HL-60 (cell line): ENCODE measurements around the gene NEDD4L.

Experiments used
- DNase-seq, 2 experiments: peaks; one replicate each; pipeline ENCODE4 v3.0.0-alpha.2; 2010 to 2020; ENCODE audit warnings: low read depth in 1 of 2, low spot score in 1 of 2
- H3K27ac ChIP-seq: fragments of 250-450 bp; sonication (Bioruptor Pico); replicated peaks from 2 replicates; pipeline ENCODE4 v1.5.1; 2020; ENCODE audit warnings: mild to moderate bottlenecking, moderate library complexity
- H3K27me3 ChIP-seq: fragments of 250-450 bp; sonication (Bioruptor Pico); 2 replicates; pipeline ENCODE4 v1.5.1; 2021; ENCODE audit warnings: mild to moderate bottlenecking, moderate library complexity; ENCODE audit not compliant: insufficient read depth, poor library complexity, severe bottlenecking
- H3K4me3 ChIP-seq: replicated peaks from 2 replicates; pipeline ENCODE4 v1.5.1; 2011; ENCODE audit warnings: mild to moderate bottlenecking, control low read depth, low read length; ENCODE audit not compliant: insufficient read depth
- CTCF ChIP-seq: IDR thresholded peaks from one replicate; pipeline ENCODE4 v1.5.1; 2011; ENCODE audit warnings: low read length, control low read depth, inconsistent platforms; ENCODE audit not compliant: insufficient read depth
- GABPA ChIP-seq: IDR thresholded peaks from 2 replicates; pipeline ENCODE4 v1.6.1; 2012; ENCODE audit warnings: low read depth
- POLR2AphosphoS5 ChIP-seq: IDR thresholded peaks from 2 replicates; pipeline ENCODE4 v1.6.1; 2012; ENCODE audit warnings: low read depth
- REST ChIP-seq: IDR thresholded peaks from 2 replicates; pipeline ENCODE4 v1.6.1; 2012; ENCODE audit warnings: low read depth; ENCODE audit not compliant: insufficient replicate concordance
- SPI1 ChIP-seq: IDR thresholded peaks from 2 replicates; pipeline ENCODE4 v1.6.1; 2012; ENCODE audit warnings: low read depth, mild to moderate bottlenecking, borderline replicate concordance

The NEDD4L gene

GRCh38 chr18:58338141-58338540, 294.1 kb downstream of the NEDD4L start:
- TF ChIP-seq SPI1 (no peak), POLR2AphosphoS5 (no peak), REST (no peak), CTCF (no peak), GABPA (no peak)
- peaks cover 14% of the 10 kb centered on the region for H3K27me3 ChIP-seq
- no peak overlapping the region for H3K4me3 ChIP-seq
- no peak overlapping the region for H3K27ac ChIP-seq
- no peak for DNase-seq

- no peak overlapping the region for H3K27ac ChIP-seq
- no peak for DNase-seq
- TF ChIP-seq REST = no peak
- TF ChIP-seq CTCF = no peak
- no peak for TF ChIP-seq SPI1
- TF ChIP-seq GABPA = no peak
- no peak for TF ChIP-seq POLR2AphosphoS5
- H3K4me3 ChIP-seq = no peak overlapping the region
- H3K27me3 ChIP-seq = peaks cover 14% of the 10 kb centered on the region
Observed at GRCh38 chr18:58338961-58339592, 295.1 kb downstream of the NEDD4L start.

GRCh38 chr18:58339890-58340289, 295.9 kb downstream of the NEDD4L start:
- DNase-seq = no peak
- TF ChIP-seq REST (no peak), CTCF (no peak), GABPA (no peak), SPI1 (no peak), POLR2AphosphoS5 (no peak)
- no peak overlapping the region for H3K27ac ChIP-seq
- H3K4me3 ChIP-seq = no peak overlapping the region
- peaks cover 13% of the 10 kb centered on the region for H3K27me3 ChIP-seq
